ENCODE measurements around the gene ALDH1A2.
"Not testable (repeated sequence)": the region's sequence is repeated elsewhere in the genome, so short reads cannot be mapped to it uniquely, and the experiment has no call there.

Gene ALDH1A2

DNA sequence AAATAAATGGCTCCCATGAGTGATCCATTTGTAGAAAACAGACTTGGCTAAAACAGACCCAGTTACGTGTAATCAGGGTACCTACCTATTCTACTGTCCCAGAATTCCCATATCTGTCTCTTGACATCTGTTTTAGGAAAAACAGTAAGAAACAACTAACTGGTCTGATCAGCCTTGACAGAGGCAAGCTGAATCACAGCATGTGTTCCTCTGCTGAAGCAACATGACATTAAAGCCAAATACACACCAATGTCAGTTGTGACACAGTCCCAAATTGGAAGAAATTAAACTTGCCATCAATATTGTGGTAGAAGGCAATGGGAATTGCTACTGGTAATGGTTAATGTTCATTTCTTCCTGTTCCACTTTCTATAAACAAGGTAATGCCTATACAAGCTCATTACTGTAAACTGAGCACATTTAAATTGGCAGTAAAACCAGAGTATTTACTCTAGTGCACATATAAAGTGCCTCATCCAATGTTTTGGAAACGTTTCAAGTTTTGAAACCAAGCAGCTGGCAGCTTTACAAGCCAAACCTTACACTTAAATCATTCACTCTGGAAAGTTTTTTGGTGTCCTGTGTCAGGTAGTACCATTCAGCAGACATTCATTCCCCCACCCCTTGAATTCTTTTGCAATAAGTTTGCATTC is 27.0 kb downstream of the ALDH1A2 start:
- DNase-seq (ENCODE audit: insufficient read length), result no peak
- no peak for FAIRE-seq

DNA sequence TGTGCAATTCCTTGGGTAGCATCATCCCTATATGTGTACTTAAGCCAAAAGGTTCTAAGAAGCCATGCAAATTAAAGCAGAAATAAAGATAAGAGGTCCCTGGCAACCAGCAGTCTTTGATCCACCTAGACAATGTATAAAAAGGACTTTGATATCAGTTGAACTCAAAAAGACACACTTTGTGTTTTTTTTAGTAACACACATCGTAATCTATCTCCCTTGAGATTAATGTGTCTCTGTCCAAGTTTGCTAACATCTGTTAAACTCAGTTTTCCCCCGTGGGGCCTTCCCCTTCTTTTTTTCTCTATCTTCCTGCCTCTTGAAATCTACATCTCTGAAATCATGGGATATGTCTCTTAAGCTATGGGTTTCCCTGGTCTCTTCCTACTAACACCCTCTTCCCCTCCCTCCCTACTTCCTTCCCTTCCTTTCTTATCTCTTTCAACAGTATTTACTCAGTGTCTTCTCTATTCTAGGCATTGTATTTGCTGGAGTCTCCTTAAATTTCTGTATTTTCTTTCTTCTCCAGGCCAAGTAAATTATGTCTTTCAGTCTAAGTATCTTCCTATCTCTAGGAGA is 27.7 kb downstream of the ALDH1A2 start:
- FAIRE-seq, result no peak
- TF ChIP-seq TAF1 (IDR thresholded peaks at IDR 0.05; ENCODE audit: borderline replicate concordance, low read depth, low read length), result no peak
- no peak for TF ChIP-seq POLR2AphosphoS5 (IDR thresholded peaks at IDR 0.05; ENCODE audit: low read depth, low read length)
- TF ChIP-seq POLR2A (IDR thresholded peaks at IDR 0.05; ENCODE audit: low read depth, low read length), result no peak
- DNase-seq (ENCODE audit: insufficient read length), result no peak

More for the DNA sequence above, 27.0 kb downstream of the ALDH1A2 start:
- TF ChIP-seq POLR2AphosphoS5 (IDR thresholded peaks at IDR 0.05; ENCODE audit: low read depth, low read length) (no peak), TAF1 (IDR thresholded peaks at IDR 0.05; ENCODE audit: borderline replicate concordance, low read depth, low read length) (no peak), POLR2A (IDR thresholded peaks at IDR 0.05; ENCODE audit: low read depth, low read length) (no peak)

DNA sequence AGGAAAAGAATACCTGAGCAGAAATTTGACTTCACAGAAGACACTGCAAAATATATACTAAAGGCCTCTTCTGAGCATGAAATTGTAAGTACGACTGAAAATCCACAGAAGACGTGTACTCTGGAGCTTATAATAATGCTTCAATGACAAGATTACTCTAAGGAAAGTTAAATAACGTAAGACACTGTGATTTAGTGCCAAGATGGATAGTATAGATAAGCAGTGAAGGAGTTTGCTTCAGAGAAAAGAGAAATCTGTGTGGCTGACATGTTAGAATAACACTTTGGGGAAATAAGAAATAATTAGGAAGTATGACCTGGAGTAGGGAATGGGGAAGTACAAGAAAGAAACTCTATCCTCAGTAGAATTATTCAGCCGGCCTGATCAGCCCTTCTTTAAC is 28.9 kb downstream of the ALDH1A2 start:
- DNase-seq (ENCODE audit: insufficient read length) (no peak), FAIRE-seq (no peak)
- no peak for TF ChIP-seq TAF1 (IDR thresholded peaks at IDR 0.05; ENCODE audit: borderline replicate concordance, low read depth, low read length)
- TF ChIP-seq POLR2A (IDR thresholded peaks at IDR 0.05; ENCODE audit: low read depth, low read length), result no peak
- TF ChIP-seq POLR2AphosphoS5 (IDR thresholded peaks at IDR 0.05; ENCODE audit: low read depth, low read length), result no peak

DNA sequence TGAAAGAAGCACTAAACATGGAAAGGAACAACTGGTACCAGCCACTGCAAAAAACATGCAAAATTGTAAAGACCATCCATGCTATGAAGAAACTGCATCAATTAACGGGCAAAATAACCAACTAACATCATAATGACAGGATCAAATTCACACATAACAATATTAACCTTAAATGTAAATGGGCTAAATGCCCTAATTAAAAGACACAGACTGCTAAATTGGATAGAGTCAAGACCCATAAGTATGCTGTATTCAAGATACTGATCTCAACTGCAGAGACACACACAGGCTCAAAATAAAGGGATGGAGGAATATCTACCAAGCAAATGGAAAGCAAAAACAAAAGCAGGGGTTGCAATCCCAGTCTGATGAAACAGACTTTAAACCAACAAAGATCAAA is 37.1 kb downstream of the ALDH1A2 start:
- DNase-seq (ENCODE audit: insufficient read length); FAIRE-seq: not testable (repeated sequence)

DNA sequence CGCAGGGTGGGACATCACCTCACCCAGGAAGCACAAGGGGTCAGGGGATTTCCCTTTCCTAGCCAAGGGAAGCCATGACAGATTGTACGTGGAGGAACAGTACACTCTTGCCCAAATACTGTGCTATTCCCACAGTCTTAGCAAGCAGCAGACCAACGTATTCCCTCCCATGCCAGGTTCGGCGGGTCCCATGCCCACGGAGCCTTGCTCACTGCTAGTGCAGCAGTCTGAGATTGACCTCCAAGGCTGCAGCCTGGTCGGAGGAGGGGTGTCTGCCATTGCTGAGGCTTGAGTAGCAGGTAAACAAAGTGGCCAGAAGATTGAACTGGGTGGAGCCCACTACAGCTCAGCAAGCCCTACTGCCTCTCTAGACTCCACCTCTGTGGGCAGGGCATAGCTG is 39.0 kb downstream of the ALDH1A2 start:
- FAIRE-seq (no peak), DNase-seq (ENCODE audit: insufficient read length) (no peak)
- no peak for TF ChIP-seq TAF1 (IDR thresholded peaks at IDR 0.05; ENCODE audit: borderline replicate concordance, low read depth, low read length)
- TF ChIP-seq POLR2AphosphoS5 (IDR thresholded peaks at IDR 0.05; ENCODE audit: low read depth, low read length), result no peak
- TF ChIP-seq POLR2A (IDR thresholded peaks at IDR 0.05; ENCODE audit: low read depth, low read length), result no peak

DNA sequence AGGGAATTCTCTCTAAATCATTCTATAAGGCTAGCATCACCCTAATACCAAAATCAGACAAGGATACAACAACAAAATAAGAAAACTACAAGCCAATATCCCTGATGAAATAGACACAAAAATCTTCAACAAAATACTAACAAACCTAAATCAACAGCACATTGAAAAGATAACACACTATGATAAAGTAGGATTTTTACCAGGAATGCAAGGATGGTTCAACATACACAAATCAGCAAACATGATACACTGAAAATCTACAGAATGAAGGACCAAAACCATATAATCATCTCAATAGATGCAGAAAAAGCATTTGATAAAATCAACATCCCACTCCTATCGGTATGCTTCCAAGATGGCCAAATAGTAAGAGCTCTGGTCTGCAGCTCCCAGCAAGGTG is 39.5 kb downstream of the ALDH1A2 start:
- FAIRE-seq (no peak), DNase-seq (ENCODE audit: insufficient read length) (no peak)
- TF ChIP-seq POLR2A (IDR thresholded peaks at IDR 0.05; ENCODE audit: low read depth, low read length), result no peak
- TF ChIP-seq TAF1 (IDR thresholded peaks at IDR 0.05; ENCODE audit: borderline replicate concordance, low read depth, low read length), result no peak
- TF ChIP-seq POLR2AphosphoS5 (IDR thresholded peaks at IDR 0.05; ENCODE audit: low read depth, low read length), result no peak

DNA sequence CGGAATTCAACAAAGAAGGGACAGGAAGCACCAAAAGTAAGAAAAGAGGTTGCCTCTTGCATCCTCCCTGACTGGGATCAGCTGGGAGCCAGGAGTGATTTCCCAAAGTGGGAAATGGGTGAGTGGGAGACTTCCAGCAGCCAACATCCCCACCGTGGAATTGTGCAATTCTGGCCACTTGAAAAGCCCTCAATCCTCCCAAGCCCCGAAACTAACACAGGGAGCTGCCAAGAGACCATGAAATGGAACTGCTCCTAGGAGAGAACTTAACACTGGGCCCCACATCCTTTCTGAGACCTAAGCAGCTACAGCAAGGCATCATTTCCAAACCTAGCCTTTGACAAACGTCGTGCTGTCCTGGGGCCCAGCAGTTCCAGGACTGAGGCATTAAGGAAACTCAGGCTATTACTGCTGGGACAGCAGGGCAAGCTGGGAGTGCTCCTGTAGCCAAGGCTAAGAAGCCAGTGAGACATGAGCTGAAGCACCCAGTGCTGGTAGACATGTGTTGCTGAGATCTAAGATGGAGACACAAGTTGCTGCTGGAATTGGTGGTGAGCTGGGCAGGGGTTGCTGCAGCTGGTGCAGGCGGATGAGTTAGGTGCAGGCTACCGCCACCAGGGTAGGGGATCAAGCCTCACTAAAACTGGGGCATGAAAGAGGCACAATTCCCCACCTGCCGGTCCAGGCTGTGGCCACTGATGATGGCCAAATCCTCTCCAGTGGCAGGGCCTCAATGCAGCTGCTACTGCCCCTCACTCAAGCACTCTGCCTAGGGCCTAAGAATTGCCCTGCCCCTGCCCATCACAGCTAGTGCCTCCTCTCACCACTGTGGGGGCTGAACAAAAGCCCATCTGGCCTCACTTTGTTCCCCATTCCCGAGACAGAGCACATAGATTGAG is 43.9 kb downstream of the ALDH1A2 start:
- FAIRE-seq (no peak), DNase-seq (ENCODE audit: insufficient read length) (no peak)
- no peak for TF ChIP-seq TAF1 (IDR thresholded peaks at IDR 0.05; ENCODE audit: borderline replicate concordance, low read depth, low read length)
- TF ChIP-seq POLR2A (IDR thresholded peaks at IDR 0.05; ENCODE audit: low read depth, low read length), result no peak
- no peak for TF ChIP-seq POLR2AphosphoS5 (IDR thresholded peaks at IDR 0.05; ENCODE audit: low read depth, low read length)

DNA sequence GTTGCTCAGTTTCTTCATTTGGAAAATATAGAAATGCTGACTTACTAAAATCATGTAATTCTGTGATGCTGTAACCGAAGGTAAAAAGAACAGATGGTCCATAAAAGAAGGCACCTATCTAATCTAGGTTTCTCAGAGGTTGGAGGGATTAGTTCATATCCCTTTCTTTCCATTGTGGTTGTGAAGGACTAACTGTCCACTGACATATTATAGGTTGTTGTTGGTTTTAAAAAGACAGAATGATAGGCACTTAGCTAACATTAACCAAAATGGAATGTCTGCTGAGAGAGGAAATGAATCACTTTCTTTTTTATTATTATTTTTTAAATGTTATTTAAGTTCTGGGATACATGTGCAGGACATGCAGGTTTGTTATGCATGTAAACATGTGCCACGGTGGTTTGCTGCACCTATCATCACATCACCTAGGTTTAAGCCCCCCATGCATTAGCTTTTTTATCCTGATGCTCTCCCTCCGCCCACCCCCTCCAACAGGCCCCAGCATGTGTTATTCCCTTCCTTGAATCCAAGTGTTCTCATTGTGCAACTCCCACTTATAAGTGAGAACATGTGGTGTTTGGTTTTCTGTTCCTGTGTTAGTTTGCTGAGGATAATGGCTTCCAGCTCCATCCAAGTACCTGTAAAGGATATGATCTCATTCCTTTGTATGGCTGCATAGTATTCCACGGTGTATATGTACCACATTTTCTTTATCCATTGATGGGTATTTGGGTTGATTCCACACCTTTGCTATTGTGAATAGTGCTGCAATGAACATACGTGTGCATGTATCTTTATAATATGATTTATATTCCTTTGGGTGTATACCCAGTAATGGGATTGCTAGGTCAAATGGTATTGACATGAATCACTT is 45.8 kb downstream of the ALDH1A2 start:
- FAIRE-seq, result no peak
- TF ChIP-seq POLR2A (IDR thresholded peaks at IDR 0.05; ENCODE audit: low read depth, low read length) (no peak), TAF1 (IDR thresholded peaks at IDR 0.05; ENCODE audit: borderline replicate concordance, low read depth, low read length) (no peak), POLR2AphosphoS5 (IDR thresholded peaks at IDR 0.05; ENCODE audit: low read depth, low read length) (no peak)
- DNase-seq (ENCODE audit: insufficient read length), result no peak

DNA sequence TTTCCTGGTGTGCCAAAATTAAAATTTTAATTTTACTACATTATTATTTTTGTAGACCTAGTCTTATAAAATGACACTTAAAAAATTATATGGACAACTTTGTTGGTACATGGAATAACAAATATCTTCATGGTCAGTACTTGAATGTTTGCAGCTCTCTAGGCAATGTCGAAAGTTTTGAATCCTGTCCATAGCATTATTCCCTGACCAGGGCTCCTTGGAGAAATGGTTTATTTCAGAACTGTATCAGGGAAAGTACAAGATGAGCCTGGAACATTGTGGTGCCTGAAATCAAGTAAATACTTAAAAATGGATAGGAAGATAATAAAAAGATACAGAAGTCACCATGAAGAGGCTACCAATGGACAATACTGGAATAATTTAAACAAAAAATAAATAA is 47.6 kb downstream of the ALDH1A2 start:
- TF ChIP-seq POLR2A (IDR thresholded peaks at IDR 0.05; ENCODE audit: low read depth, low read length), result no peak
- TF ChIP-seq TAF1 (IDR thresholded peaks at IDR 0.05; ENCODE audit: borderline replicate concordance, low read depth, low read length), result no peak
- TF ChIP-seq POLR2AphosphoS5 (IDR thresholded peaks at IDR 0.05; ENCODE audit: low read depth, low read length), result no peak
- no peak for FAIRE-seq
- DNase-seq (ENCODE audit: insufficient read length), result no peak

DNA sequence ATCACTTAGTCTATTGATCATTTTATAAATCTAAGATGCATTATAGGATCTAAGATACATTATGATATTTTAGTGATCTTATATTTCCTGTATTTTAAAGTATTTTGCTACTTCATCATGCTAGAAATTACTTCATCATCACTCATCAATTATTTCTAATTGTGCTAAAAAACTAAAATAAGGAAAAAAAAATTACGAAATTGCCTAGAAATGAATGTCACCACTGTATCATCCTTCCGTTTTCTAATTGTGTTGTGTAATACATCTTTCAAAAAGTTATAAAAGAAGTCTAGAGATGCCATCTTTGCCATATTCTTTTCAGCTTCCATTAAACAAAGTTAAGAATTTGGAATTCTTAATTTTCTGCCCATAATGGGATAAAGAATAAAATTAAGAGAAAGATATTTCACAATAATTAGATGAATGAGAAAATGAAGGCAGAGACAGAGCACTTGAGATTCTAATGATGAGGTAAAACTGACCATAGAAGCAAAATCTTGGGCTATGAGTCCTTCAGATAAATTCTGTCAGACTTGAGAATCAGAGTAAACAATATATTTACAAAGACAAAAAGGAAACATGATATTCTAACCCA is 48.8 kb downstream of the ALDH1A2 start:
- no peak for TF ChIP-seq POLR2AphosphoS5 (IDR thresholded peaks at IDR 0.05; ENCODE audit: low read depth, low read length)
- TF ChIP-seq TAF1 (IDR thresholded peaks at IDR 0.05; ENCODE audit: borderline replicate concordance, low read depth, low read length), result no peak
- no peak for TF ChIP-seq POLR2A (IDR thresholded peaks at IDR 0.05; ENCODE audit: low read depth, low read length)
- DNase-seq (ENCODE audit: insufficient read length), result no peak
- FAIRE-seq, result no peak

DNA sequence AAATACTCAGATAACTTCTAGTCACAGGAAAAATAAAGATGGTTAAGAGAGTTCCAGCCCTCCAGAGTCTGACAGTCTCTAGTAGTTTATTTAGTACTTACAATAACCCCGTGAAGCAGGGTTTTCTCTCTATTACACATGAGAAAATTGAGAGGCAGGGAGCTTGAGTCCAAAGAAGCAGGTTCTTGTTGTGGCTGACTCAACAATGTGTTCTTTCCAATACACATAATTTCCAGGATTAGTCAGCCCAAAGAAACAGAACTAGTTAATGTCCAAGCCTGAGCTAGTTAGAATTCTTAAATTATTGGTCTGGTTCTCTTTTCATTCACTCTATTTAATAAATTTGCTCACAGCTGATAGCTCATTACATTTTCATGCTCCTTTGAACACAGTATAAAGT is 49.9 kb downstream of the ALDH1A2 start:
- no peak for TF ChIP-seq POLR2AphosphoS5 (IDR thresholded peaks at IDR 0.05; ENCODE audit: low read depth, low read length)
- no peak for TF ChIP-seq TAF1 (IDR thresholded peaks at IDR 0.05; ENCODE audit: borderline replicate concordance, low read depth, low read length)
- no peak for TF ChIP-seq POLR2A (IDR thresholded peaks at IDR 0.05; ENCODE audit: low read depth, low read length)
- FAIRE-seq (no peak), DNase-seq (ENCODE audit: insufficient read length) (no peak)

Measured in GM12892 (cell line).